ENCODE results near the gene TAF3.
A peak's percentile ranks its signal among the peaks of the same experiment; 100 is the strongest.

Gene TAF3

GRCh38 chr10:8032558-8032957 lies 214.3 kb downstream of the TAF3 start:
- H2AFZ ChIP-seq (ENCODE audit: low read length) = no peak overlapping the region
- no peaks in the 10 kb centered on the region for H3K36me3 ChIP-seq (replicated peaks in 1 of 2; ENCODE audit: control insufficient read depth in 2 of 2, insufficient read depth in 2 of 2, low read length in 2 of 2)
- H3K9ac ChIP-seq (ENCODE audit: low read depth, low read length, poor library complexity) = no peak overlapping the region
- no peak overlapping the region for H3K4me2 ChIP-seq (ENCODE audit: insufficient read depth, low read length, poor library complexity, severe bottlenecking)
- no peak overlapping the region for H3K18ac ChIP-seq (ENCODE audit: low read length)
- no peak overlapping the region for H3K14ac ChIP-seq (ENCODE audit: low read length)
- no peak for DNase-seq (ENCODE audit: low spot score)
- no peak overlapping the region for H4K91ac ChIP-seq (ENCODE audit: low read depth, low read length, poor library complexity)
- H2BK5ac ChIP-seq (ENCODE audit: low read length) = no peak overlapping the region
- H2AK5ac ChIP-seq (ENCODE audit: low read depth, low read length) = no peak overlapping the region
- H3K79me1 ChIP-seq (ENCODE audit: low read depth, low read length) = no peaks in the 10 kb centered on the region
- no peak overlapping the region for H4K8ac ChIP-seq (ENCODE audit: low read depth, low read length)
- no peak overlapping the region for H2BK15ac ChIP-seq (ENCODE audit: low read length)
- H3K4me1 ChIP-seq (ENCODE audit: control insufficient read depth in 2 of 2, insufficient read depth in 1 of 2, low read depth in 1 of 2, low read length in 2 of 2) = peaks cover 5 to 10% of the 10 kb centered on the region in 2 donors
- H3K4ac ChIP-seq (ENCODE audit: low read length) = no peak overlapping the region
- peaks cover 30 to 73% (median 54%) of the 10 kb centered on the region in 3 experiments for H3K27me3 ChIP-seq (ENCODE audit: control insufficient read depth in 3 of 3, insufficient read depth in 3 of 3, low read depth in 1 of 3, low read length in 3 of 3)
- H2BK120ac ChIP-seq (ENCODE audit: low read depth, low read length) = no peak overlapping the region
- H2BK12ac ChIP-seq (ENCODE audit: low read length) = no peak overlapping the region
- no peaks in the 10 kb centered on the region for H3K9me3 ChIP-seq (replicated peaks in 1 of 2; ENCODE audit: control insufficient read depth in 2 of 2, insufficient read depth in 1 of 2, low read depth in 1 of 2, low read length in 2 of 2)
- WGBS, 2 donors (ENCODE audit: extremely low coverage in 2 of 2, insufficient read length in 2 of 2, insufficient replicate concordance in 1 of 2) = no CpG with 5 or more reads among the region's 7 CpGs
- H3K23ac ChIP-seq (ENCODE audit: low read depth, low read length, poor library complexity) = no peak overlapping the region
- H3K4me3 ChIP-seq (ENCODE audit: low read length in 2 of 2) = no peak overlapping the region
- no peak overlapping the region for H3K27ac ChIP-seq (replicated peaks; ENCODE audit: low read length)

- Histone ChIP-seq H2AK5ac (ENCODE audit: low read depth, low read length) (peak overlapping the region; percentile 14), H3K4me3 (ENCODE audit: low read length in 2 of 2) (no peak overlapping the region)
Measured at GRCh38 chr10:8033812-8034465, 215.6 kb downstream of the TAF3 start.

GRCh38 chr10:8034466-8035005 lies 216.2 kb downstream of the TAF3 start:
- no peak overlapping the region for H3K4ac ChIP-seq (ENCODE audit: low read length)
- H3K23ac ChIP-seq (ENCODE audit: low read depth, low read length, poor library complexity) = no peak overlapping the region
- H3K79me1 ChIP-seq (ENCODE audit: low read depth, low read length) = no peaks in the 10 kb centered on the region
- H2AK5ac ChIP-seq (ENCODE audit: low read depth, low read length) = no peak overlapping the region
- H4K91ac ChIP-seq (ENCODE audit: low read depth, low read length, poor library complexity) = no peak overlapping the region
- no peak overlapping the region for H4K8ac ChIP-seq (ENCODE audit: low read depth, low read length)
- no peak overlapping the region for H3K18ac ChIP-seq (ENCODE audit: low read length)
- no peak overlapping the region for H2BK120ac ChIP-seq (ENCODE audit: low read depth, low read length)
- no CpG with 5 or more reads among the region's 37 CpGs for WGBS, 2 donors (ENCODE audit: extremely low coverage in 2 of 2, insufficient read length in 2 of 2, insufficient replicate concordance in 1 of 2)
- H3K9me3 ChIP-seq (replicated peaks in 1 of 2; ENCODE audit: control insufficient read depth in 2 of 2, insufficient read depth in 1 of 2, low read depth in 1 of 2, low read length in 2 of 2) = no peaks in the 10 kb centered on the region
- peak overlapping the region; percentile 58 for H2AFZ ChIP-seq (ENCODE audit: low read length)
- no peak overlapping the region for H2BK5ac ChIP-seq (ENCODE audit: low read length)
- no peaks in the 10 kb centered on the region for H3K36me3 ChIP-seq (replicated peaks in 1 of 2; ENCODE audit: control insufficient read depth in 2 of 2, insufficient read depth in 2 of 2, low read length in 2 of 2)
- peak; percentile 17 for DNase-seq (ENCODE audit: low spot score)
- no peak overlapping the region for H3K4me3 ChIP-seq (ENCODE audit: low read length in 2 of 2)
- H3K4me1 ChIP-seq (ENCODE audit: control insufficient read depth in 2 of 2, insufficient read depth in 1 of 2, low read depth in 1 of 2, low read length in 2 of 2) = peaks cover 5 to 10% of the 10 kb centered on the region in 2 donors
- peaks cover 38 to 91% (median 73%) of the 10 kb centered on the region in 3 experiments for H3K27me3 ChIP-seq (ENCODE audit: control insufficient read depth in 3 of 3, insufficient read depth in 3 of 3, low read depth in 1 of 3, low read length in 3 of 3)
- no peak overlapping the region for H2BK15ac ChIP-seq (ENCODE audit: low read length)
- H3K4me2 ChIP-seq (ENCODE audit: insufficient read depth, low read length, poor library complexity, severe bottlenecking) = peak overlapping the region; percentile 48
- H2BK12ac ChIP-seq (ENCODE audit: low read length) = no peak overlapping the region
- H3K14ac ChIP-seq (ENCODE audit: low read length) = no peak overlapping the region
- no peak overlapping the region for H3K27ac ChIP-seq (replicated peaks; ENCODE audit: low read length)
- H3K9ac ChIP-seq (ENCODE audit: low read depth, low read length, poor library complexity) = no peak overlapping the region

More at GRCh38 chr10:8033812-8034465, 215.6 kb downstream of the TAF3 start:
- Histone ChIP-seq H2BK12ac (ENCODE audit: low read length) (no peak overlapping the region), H2BK5ac (ENCODE audit: low read length) (peak overlapping the region; percentile 16), H2AFZ (ENCODE audit: low read length) (peak overlapping the region; percentile 58), H3K14ac (ENCODE audit: low read length) (no peak overlapping the region), H3K9ac (ENCODE audit: low read depth, low read length, poor library complexity) (no peak overlapping the region), H3K23ac (ENCODE audit: low read depth, low read length, poor library complexity) (peak overlapping the region; percentile 68), H4K8ac (ENCODE audit: low read depth, low read length) (no peak overlapping the region), H2BK120ac (ENCODE audit: low read depth, low read length) (no peak overlapping the region), H3K4me2 (ENCODE audit: insufficient read depth, low read length, poor library complexity, severe bottlenecking) (no peak overlapping the region), H3K79me1 (ENCODE audit: low read depth, low read length) (no peaks in the 10 kb centered on the region), H3K27me3 (ENCODE audit: control insufficient read depth in 3 of 3, insufficient read depth in 3 of 3, low read depth in 1 of 3, low read length in 3 of 3) (peaks cover 38 to 85% (median 67%) of the 10 kb centered on the region in 3 experiments), H3K4ac (ENCODE audit: low read length) (no peak overlapping the region), H3K9me3 (replicated peaks in 1 of 2; ENCODE audit: control insufficient read depth in 2 of 2, insufficient read depth in 1 of 2, low read depth in 1 of 2, low read length in 2 of 2) (no peaks in the 10 kb centered on the region), H3K4me1 (ENCODE audit: control insufficient read depth in 2 of 2, insufficient read depth in 1 of 2, low read depth in 1 of 2, low read length in 2 of 2) (peaks cover 5 to 10% of the 10 kb centered on the region in 2 donors), H3K18ac (ENCODE audit: low read length) (peak overlapping the region; percentile 33), H4K91ac (ENCODE audit: low read depth, low read length, poor library complexity) (no peak overlapping the region), H3K27ac (replicated peaks; ENCODE audit: low read length) (no peak overlapping the region), H2BK15ac (ENCODE audit: low read length) (peak overlapping the region; percentile 1), H3K36me3 (replicated peaks in 1 of 2; ENCODE audit: control insufficient read depth in 2 of 2, insufficient read depth in 2 of 2, low read length in 2 of 2) (no peaks in the 10 kb centered on the region)
- peak; percentile 23 for DNase-seq (ENCODE audit: low spot score)
- WGBS, 2 donors (ENCODE audit: extremely low coverage in 2 of 2, insufficient read length in 2 of 2, insufficient replicate concordance in 1 of 2) = no CpG with 5 or more reads among the region's 45 CpGs

DNA sequence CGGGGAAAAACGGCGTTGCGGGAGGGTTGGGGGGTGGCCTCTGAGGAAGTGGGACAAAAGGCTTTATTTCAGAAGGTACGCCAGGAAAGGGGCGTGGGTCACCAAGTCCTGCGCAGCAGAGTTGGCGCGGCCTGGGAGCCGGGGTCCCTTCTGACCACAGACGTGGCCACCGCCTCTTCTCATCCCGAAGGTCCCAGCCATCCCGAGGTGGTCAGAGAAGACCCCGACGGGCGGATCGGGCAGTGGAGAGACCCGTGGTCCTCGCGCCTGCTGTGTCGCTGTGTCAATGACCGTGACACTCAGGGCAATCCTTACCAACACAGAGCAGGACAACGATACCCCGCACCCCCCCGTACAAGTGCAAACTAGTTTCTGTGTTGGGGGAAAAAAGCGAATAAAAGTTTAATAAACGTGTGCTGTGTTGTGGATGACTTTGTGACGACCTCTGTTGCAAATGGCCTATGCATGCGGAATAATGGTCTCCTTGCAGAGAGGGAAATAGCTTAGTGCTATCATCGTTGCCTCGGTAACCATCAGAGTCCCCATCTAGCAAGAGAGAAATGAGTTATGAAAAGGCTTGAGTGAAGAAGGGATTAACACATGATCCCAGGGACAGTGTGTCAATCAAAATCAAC lies 216.8 kb downstream of the TAF3 start:
- H3K4me2 ChIP-seq (ENCODE audit: insufficient read depth, low read length, poor library complexity, severe bottlenecking) = peak overlapping the region; percentile 48
- H2AFZ ChIP-seq (ENCODE audit: low read length) = peak overlapping the region; percentile 58
- peaks cover 38 to 96% (median 78%) of the 10 kb centered on the region in 3 experiments for H3K27me3 ChIP-seq (ENCODE audit: control insufficient read depth in 3 of 3, insufficient read depth in 3 of 3, low read depth in 1 of 3, low read length in 3 of 3)
- H3K4me1 ChIP-seq (ENCODE audit: control insufficient read depth in 2 of 2, insufficient read depth in 1 of 2, low read depth in 1 of 2, low read length in 2 of 2) = peaks cover 5 to 10% of the 10 kb centered on the region in 2 donors
- no peak overlapping the region for H2BK15ac ChIP-seq (ENCODE audit: low read length)
- H3K18ac ChIP-seq (ENCODE audit: low read length) = peak overlapping the region; percentile 16
- H4K91ac ChIP-seq (ENCODE audit: low read depth, low read length, poor library complexity) = no peak overlapping the region
- no peak overlapping the region for H3K23ac ChIP-seq (ENCODE audit: low read depth, low read length, poor library complexity)
- no peaks in the 10 kb centered on the region for H3K79me1 ChIP-seq (ENCODE audit: low read depth, low read length)
- H2BK5ac ChIP-seq (ENCODE audit: low read length) = no peak overlapping the region
- WGBS, 2 donors (ENCODE audit: extremely low coverage in 2 of 2, insufficient read length in 2 of 2, insufficient replicate concordance in 1 of 2) = no CpG with 5 or more reads among the region's 32 CpGs
- H3K9me3 ChIP-seq (replicated peaks in 1 of 2; ENCODE audit: control insufficient read depth in 2 of 2, insufficient read depth in 1 of 2, low read depth in 1 of 2, low read length in 2 of 2) = no peaks in the 10 kb centered on the region
- no peak overlapping the region for H3K14ac ChIP-seq (ENCODE audit: low read length)
- no peaks in the 10 kb centered on the region for H3K36me3 ChIP-seq (replicated peaks in 1 of 2; ENCODE audit: control insufficient read depth in 2 of 2, insufficient read depth in 2 of 2, low read length in 2 of 2)
- H3K27ac ChIP-seq (replicated peaks; ENCODE audit: low read length) = no peak overlapping the region
- H2BK12ac ChIP-seq (ENCODE audit: low read length) = no peak overlapping the region
- H2BK120ac ChIP-seq (ENCODE audit: low read depth, low read length) = no peak overlapping the region
- peak; percentile 39 for DNase-seq (ENCODE audit: low spot score)
- no peak overlapping the region for H4K8ac ChIP-seq (ENCODE audit: low read depth, low read length)
- no peak overlapping the region for H3K4ac ChIP-seq (ENCODE audit: low read length)
- peak overlapping the region in 1 of 2 donors; percentile 31 for H3K4me3 ChIP-seq (ENCODE audit: low read length in 2 of 2)
- no peak overlapping the region for H2AK5ac ChIP-seq (ENCODE audit: low read depth, low read length)
- H3K9ac ChIP-seq (ENCODE audit: low read depth, low read length, poor library complexity) = no peak overlapping the region

All from neuronal stem cell (in vitro differentiated cells).